ENCODE measurements around the gene ADIPOQ. TPM values are rescaled to one million over a fixed set of nuclear protein-coding genes. Genes with fewer than 3 reads are reported as not detected.
"Not testable (repeated sequence)": the region's sequence is repeated elsewhere in the genome, so short reads cannot be mapped to it uniquely, and the experiment has no call there.

ADIPOQ gene
- total RNA-seq, 4 donors from 2014 or later = 0.38 to 5.8 (median 0.61) TPM

DNA sequence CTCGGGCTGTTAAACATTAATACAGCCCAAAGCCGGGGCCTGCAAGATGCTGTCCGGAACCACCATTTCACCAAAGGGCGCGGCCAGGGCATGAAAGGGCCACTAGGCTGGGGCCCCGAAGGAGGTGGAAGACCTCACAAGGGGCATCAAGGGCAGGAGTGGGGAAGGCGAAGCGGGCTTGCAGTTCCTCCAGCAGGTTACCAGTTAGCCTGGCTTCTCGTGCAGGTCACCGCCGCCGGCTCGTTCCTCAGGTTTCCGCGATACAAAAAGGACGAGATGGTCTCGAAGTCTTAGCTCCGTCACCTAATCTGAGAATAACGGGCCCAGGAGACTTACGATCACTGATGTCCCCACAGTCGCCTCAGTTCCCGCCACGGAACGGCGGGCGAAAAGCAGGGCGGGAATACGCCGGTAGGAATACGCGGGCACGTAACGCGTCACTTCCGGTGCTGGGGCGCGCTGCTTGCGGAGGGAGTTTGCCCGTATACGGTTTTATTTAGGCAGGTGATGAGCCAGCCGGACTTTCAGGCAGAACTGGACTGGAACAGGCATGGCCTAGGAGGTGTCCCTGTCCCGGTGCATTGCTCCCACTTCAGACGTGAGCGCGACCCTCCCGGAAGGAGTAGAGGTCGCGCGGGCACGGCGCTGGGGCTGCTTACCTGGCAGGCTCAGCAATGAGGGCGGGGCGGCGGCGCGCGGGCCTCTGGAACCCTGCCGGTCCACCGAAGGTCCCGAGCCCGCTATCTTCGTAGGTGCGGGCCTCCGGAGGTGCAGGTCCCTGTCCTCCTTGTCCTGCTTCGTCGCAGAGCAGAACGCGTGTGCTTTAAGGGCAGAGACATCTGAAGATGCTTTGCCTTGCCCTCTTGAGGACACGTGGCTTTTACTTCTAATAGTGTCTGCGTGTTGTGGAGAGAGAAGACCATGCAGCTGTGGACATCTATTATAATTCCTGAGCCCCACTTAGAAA, 36.1 kb upstream of the ADIPOQ start, which contains the start of gene RFC4:
TSS of gene RFC4 (minus strand) at position 394 of the 967 bp plus-strand sequence. CDS start 1,769 bp downstream, outside the sequence.
- Histone ChIP-seq H3K27me3 (no peaks in the 10 kb centered on the region), H3K9me3 (no peaks in the 10 kb centered on the region), H3K4me3 (peak within 1 kb of the TSS; percentile 60 to 90 (median 73)), H3K4me1 (peaks cover 0 to 16% (median 3%) of the 10 kb centered on the region in 4 donors), H3K36me3 (peaks cover 0 to 12% (median 0%) of the 10 kb centered on the region in 3 donors), H3K27ac (peak within 1 kb of the TSS; percentile 83 to 87 (median 85))
- TF ChIP-seq, protein P1, sequence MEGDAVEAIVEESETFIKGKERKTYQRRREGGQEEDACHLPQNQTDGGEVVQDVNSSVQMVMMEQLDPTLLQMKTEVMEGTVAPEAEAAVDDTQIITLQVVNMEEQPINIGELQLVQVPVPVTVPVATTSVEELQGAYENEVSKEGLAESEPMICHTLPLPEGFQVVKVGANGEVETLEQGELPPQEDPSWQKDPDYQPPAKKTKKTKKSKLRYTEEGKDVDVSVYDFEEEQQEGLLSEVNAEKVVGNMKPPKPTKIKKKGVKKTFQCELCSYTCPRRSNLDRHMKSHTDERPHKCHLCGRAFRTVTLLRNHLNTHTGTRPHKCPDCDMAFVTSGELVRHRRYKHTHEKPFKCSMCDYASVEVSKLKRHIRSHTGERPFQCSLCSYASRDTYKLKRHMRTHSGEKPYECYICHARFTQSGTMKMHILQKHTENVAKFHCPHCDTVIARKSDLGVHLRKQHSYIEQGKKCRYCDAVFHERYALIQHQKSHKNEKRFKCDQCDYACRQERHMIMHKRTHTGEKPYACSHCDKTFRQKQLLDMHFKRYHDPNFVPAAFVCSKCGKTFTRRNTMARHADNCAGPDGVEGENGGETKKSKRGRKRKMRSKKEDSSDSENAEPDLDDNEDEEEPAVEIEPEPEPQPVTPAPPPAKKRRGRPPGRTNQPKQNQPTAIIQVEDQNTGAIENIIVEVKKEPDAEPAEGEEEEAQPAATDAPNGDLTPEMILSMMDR (IDR thresholded peaks at IDR 0.05) = peak in 1 of 6 experiments; percentile 2
- TF ChIP-seq POLR2A (IDR thresholded peaks at IDR 0.05) = peak; percentile 53 to 54
- peak; percentile 85 to 95 (median 93) for DNase-seq

DNA sequence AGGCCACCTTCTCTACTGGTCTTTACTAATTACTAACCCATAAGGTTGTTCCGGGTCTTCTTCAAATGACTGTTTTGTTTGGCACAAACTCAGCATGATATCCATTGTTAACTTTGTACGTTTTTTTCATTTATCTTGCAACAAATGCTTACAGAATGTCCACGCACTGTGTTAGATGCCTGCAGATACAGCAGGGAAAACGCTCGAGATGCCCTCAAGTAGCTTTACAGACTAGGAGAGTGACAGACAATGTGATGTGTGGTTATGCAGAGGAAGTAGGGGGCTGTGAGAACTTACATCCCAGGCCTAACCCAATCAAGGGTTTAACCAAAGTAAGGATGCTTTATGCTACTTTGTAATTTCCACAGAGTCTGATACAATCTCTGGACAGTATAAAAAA, 35.3 kb upstream of the ADIPOQ start:
- Histone ChIP-seq H3K4me3 (peak overlapping the region; percentile 60 to 90 (median 73)), H3K9me3 (no peaks in the 10 kb centered on the region), H3K36me3 (peaks cover 0 to 12% (median 0%) of the 10 kb centered on the region in 3 donors), H3K4me1 (peaks cover 0 to 16% (median 3%) of the 10 kb centered on the region in 4 donors), H3K27ac (peak overlapping the region in 3 of 4 donors; percentile 83 to 87 (median 83)), H3K27me3 (no peaks in the 10 kb centered on the region)
- no peak for DNase-seq
- TF ChIP-seq POLR2A (IDR thresholded peaks at IDR 0.05) = no peak
- TF ChIP-seq, protein P1 (IDR thresholded peaks at IDR 0.05) = no peak

DNA sequence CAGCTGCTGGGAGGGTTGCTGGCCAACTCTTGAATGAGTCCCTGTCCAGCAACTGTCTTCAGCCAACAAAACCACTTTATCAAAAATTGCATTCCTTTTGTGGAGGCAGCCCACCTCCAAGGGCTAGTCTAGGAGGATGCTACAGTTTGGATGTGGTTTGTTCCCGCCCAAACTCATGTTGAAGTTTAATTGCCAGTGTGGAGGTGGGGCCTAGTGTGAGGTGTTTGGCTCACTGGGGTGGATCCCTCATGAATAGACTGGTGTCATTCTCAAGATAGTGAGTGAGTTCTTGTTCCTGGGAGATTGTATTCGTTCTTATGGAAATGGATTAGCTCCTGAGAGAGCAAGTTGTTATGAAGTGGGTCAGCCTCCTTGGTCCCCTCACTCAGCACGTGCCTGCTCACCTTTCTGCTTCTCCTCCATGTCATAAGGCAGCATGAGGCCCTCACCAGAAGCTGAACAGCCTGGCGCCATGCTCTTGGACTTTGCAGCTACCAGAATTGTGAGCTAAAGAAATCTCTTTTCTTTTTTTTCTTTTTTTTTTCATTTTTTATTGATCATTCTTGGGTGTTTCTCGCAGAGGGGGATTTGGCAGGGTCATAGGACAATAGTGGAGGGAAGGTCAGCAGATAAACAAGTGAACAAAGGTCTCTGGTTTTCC, 32.0 kb upstream of the ADIPOQ start:
- Histone ChIP-seq H3K27me3 (no peaks in the 10 kb centered on the region), H3K4me3 (no peak overlapping the region), H3K9me3 (no peaks in the 10 kb centered on the region), H3K4me1 (peaks cover 0 to 10% (median 2%) of the 10 kb centered on the region in 4 donors), H3K27ac (no peak overlapping the region), H3K36me3 (no peaks in the 10 kb centered on the region)
- DNase-seq = no peak
- TF ChIP-seq POLR2A (IDR thresholded peaks at IDR 0.05) = no peak
- TF ChIP-seq, protein P1 (IDR thresholded peaks at IDR 0.05) = no peak

DNA sequence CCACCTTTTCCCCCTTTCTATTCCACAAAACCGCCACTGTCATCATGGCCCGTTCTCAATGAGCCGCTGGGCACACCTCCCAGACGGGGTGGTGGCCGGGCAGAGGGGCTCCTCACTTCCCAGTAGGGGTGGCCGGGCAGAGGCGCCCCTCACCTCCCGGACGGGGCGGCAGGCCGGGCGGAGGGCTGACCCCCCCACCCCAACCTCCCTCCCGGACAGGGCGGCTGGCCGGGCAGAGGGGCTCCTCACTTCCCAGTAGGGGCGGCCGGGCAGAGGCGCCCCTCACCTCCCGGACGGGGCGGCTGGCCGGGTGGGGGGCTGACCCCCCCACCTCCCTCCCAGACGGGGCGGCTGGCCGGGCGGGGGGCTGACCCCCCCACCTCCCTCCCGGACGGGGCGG, 31.2 kb upstream of the ADIPOQ start:
- not testable (repeated sequence) for DNase-seq, H3K9me3 ChIP-seq

DNA sequence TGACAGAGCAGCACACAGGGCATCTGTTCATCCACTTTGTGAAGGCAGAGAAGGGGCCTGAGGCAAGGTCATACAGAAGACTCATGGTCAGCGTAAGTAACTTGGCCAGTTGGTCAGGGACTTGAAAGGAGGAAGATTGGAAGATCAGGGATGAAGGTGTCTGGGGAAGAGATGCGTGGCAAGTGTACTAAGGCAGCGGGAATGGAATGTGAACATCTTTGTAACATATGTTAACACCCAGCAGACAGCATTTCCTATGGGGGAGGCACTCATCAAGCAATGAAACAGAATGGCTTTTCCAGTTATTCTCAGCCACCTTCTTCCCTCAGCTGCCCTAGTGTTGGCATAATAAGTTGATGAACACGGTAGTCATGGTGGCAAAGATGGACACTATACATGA, 28.4 kb upstream of the ADIPOQ start:
- Histone ChIP-seq H3K27me3 (no peaks in the 10 kb centered on the region), H3K9me3 (no peaks in the 10 kb centered on the region), H3K4me1 (no peaks in the 10 kb centered on the region), H3K27ac (no peak overlapping the region), H3K4me3 (no peak overlapping the region), H3K36me3 (no peaks in the 10 kb centered on the region)
- DNase-seq = no peak
- TF ChIP-seq, protein P1 (IDR thresholded peaks at IDR 0.05) = no peak
- TF ChIP-seq POLR2A (IDR thresholded peaks at IDR 0.05) = no peak

More for the DNA sequence above, 31.2 kb upstream of the ADIPOQ start:
- not testable (repeated sequence) for H3K27me3 ChIP-seq, H3K36me3 ChIP-seq, H3K4me1 ChIP-seq, H3K27ac ChIP-seq, H3K4me3 ChIP-seq

All from Peyer's patch (tissue), 4 donors.